ENCODE results near the gene RAB35. TPM values are rescaled to one million over a fixed set of nuclear protein-coding genes. Genes with fewer than 3 reads are reported as not detected.

Gene RAB35
- total and polyA plus RNA-seq, 2 donors (not counting 1 experiment from before 2014, with no cell fraction given), result 20.4 to 52.9 TPM

GRCh38 chr12:120075034-120075616 is 41.4 kb downstream of the RAB35 start:
- no peaks in the 10 kb centered on the region for H3K27me3 Mint-ChIP-seq
- no peak for ATAC-seq (ENCODE audit: low read depth)
- H3K4me3 Mint-ChIP-seq, result no peak overlapping the region
- Histone ChIP-seq H3K9me3 (ENCODE audit: control extremely low read depth in 1 of 3, control insufficient read depth in 2 of 3, insufficient read depth in 1 of 3, low read length in 2 of 3) (no peaks in the 10 kb centered on the region), H3K4me1 (ENCODE audit: control insufficient read depth in 2 of 2, insufficient read depth in 2 of 2, low read length in 2 of 2) (peaks cover 4 to 16% of the 10 kb centered on the region in 2 donors), H3K4me2 (replicated peaks; ENCODE audit: low read depth, low read length, poor library complexity, severe bottlenecking) (no peak overlapping the region), H3K27me3 (replicated peaks in 1 of 4; ENCODE audit: control extremely low read depth in 1 of 4, control insufficient read depth in 3 of 4, insufficient read depth in 4 of 4, low read length in 3 of 4) (no peaks in the 10 kb centered on the region), H2AFZ (ENCODE audit: insufficient read depth, low read depth, low read length, poor library complexity, severe bottlenecking) (no peak overlapping the region), H3K36me3 (replicated peaks in 1 of 2; ENCODE audit: control extremely low read depth in 1 of 2, control insufficient read depth in 1 of 2, extremely low read depth in 1 of 2, insufficient read depth in 2 of 2, low read length in 1 of 2) (peaks cover 0 to 5% of the 10 kb centered on the region in 2 experiments), H3K79me2 (ENCODE audit: control insufficient read depth, insufficient read depth, low read length) (no peaks in the 10 kb centered on the region), H3K9ac (ENCODE audit: low read length) (no peak overlapping the region), H3K27ac (ENCODE audit: low read length in 2 of 2) (no peak overlapping the region), H3K4me3 (ENCODE audit: control extremely low read depth in 1 of 5, extremely low read depth in 1 of 5, insufficient read depth in 1 of 5, low read depth in 2 of 5, low read length in 4 of 5) (no peak overlapping the region), H4K20me1 (ENCODE audit: control insufficient read depth, insufficient read depth, low read length, poor library complexity, severe bottlenecking) (no peaks in the 10 kb centered on the region)
- DNase-seq, result no peak
- intact Hi-C loops (cut with micrococcal nuclease), result no loop called here
- H3K9me3 Mint-ChIP-seq (ENCODE audit: insufficient read depth), result no peaks in the 10 kb centered on the region
- peaks cover 6% of the 10 kb centered on the region for H3K4me1 Mint-ChIP-seq
- TF ChIP-seq, protein P1, sequence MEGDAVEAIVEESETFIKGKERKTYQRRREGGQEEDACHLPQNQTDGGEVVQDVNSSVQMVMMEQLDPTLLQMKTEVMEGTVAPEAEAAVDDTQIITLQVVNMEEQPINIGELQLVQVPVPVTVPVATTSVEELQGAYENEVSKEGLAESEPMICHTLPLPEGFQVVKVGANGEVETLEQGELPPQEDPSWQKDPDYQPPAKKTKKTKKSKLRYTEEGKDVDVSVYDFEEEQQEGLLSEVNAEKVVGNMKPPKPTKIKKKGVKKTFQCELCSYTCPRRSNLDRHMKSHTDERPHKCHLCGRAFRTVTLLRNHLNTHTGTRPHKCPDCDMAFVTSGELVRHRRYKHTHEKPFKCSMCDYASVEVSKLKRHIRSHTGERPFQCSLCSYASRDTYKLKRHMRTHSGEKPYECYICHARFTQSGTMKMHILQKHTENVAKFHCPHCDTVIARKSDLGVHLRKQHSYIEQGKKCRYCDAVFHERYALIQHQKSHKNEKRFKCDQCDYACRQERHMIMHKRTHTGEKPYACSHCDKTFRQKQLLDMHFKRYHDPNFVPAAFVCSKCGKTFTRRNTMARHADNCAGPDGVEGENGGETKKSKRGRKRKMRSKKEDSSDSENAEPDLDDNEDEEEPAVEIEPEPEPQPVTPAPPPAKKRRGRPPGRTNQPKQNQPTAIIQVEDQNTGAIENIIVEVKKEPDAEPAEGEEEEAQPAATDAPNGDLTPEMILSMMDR (IDR thresholded peaks at IDR 0.05), result no peak
- TF ChIP-seq EZH2 (IDR thresholded peaks at IDR 0.05; ENCODE audit: borderline replicate concordance, insufficient read depth, low read depth, low read length, poor library complexity, severe bottlenecking), result no peak
- H3K27ac Mint-ChIP-seq, result no peak overlapping the region
- ChIA-PET POLR2A (no interaction called here), CTCF (no interaction called here)
- 100% methylated on average over 1 of the region's 7 CpGs for WGBS (ENCODE audit: insufficient coverage)

GRCh38 chr12:120072472-120073249 is 43.9 kb downstream of the RAB35 start:
- POLR2A ChIA-PET, result no interaction called here
- 99% methylated on average over 15 of the region's 18 CpGs for WGBS (ENCODE audit: insufficient coverage)

More at GRCh38 chr12:120072472-120073249, 43.9 kb downstream of the RAB35 start:
- Mint-ChIP-seq H3K27ac (no peak overlapping the region), H3K9me3 (ENCODE audit: insufficient read depth) (no peaks in the 10 kb centered on the region), H3K4me1 (peaks cover 6% of the 10 kb centered on the region), H3K4me3 (no peak overlapping the region), H3K27me3 (no peaks in the 10 kb centered on the region)
- no peak overlapping the region for H3K9ac ChIP-seq (ENCODE audit: low read length)
- no peaks in the 10 kb centered on the region for H3K27me3 ChIP-seq (replicated peaks in 1 of 4; ENCODE audit: control extremely low read depth in 1 of 4, control insufficient read depth in 3 of 4, insufficient read depth in 4 of 4, low read length in 3 of 4)
- CTCF ChIA-PET, result no interaction called here
- TF ChIP-seq, protein P1 (IDR thresholded peaks at IDR 0.05), result no peak
- TF ChIP-seq EZH2 (IDR thresholded peaks at IDR 0.05; ENCODE audit: borderline replicate concordance, insufficient read depth, low read depth, low read length, poor library complexity, severe bottlenecking), result no peak
- ATAC-seq (ENCODE audit: low read depth) (no peak), DNase-seq (no peak)
- H3K27ac ChIP-seq (ENCODE audit: low read length in 2 of 2), result no peak overlapping the region
- H3K79me2 ChIP-seq (ENCODE audit: control insufficient read depth, insufficient read depth, low read length), result no peaks in the 10 kb centered on the region
- intact Hi-C loops (cut with micrococcal nuclease), result no loop called here
- H3K4me3 ChIP-seq (ENCODE audit: control extremely low read depth in 1 of 5, extremely low read depth in 1 of 5, insufficient read depth in 1 of 5, low read depth in 2 of 5, low read length in 4 of 5), result no peak overlapping the region
- no peaks in the 10 kb centered on the region for H4K20me1 ChIP-seq (ENCODE audit: control insufficient read depth, insufficient read depth, low read length, poor library complexity, severe bottlenecking)
- H3K4me1 ChIP-seq (ENCODE audit: control insufficient read depth in 2 of 2, insufficient read depth in 2 of 2, low read length in 2 of 2), result peaks cover 4 to 11% of the 10 kb centered on the region in 2 donors
- peaks cover 0 to 5% of the 10 kb centered on the region in 2 experiments for H3K36me3 ChIP-seq (replicated peaks in 1 of 2; ENCODE audit: control extremely low read depth in 1 of 2, control insufficient read depth in 1 of 2, extremely low read depth in 1 of 2, insufficient read depth in 2 of 2, low read length in 1 of 2)
- H2AFZ ChIP-seq (ENCODE audit: insufficient read depth, low read depth, low read length, poor library complexity, severe bottlenecking), result no peak overlapping the region
- H3K9me3 ChIP-seq (ENCODE audit: control extremely low read depth in 1 of 3, control insufficient read depth in 2 of 3, insufficient read depth in 1 of 3, low read length in 2 of 3), result no peaks in the 10 kb centered on the region
- no peak overlapping the region for H3K4me2 ChIP-seq (replicated peaks; ENCODE audit: low read depth, low read length, poor library complexity, severe bottlenecking)
